ENCODE data around the gene ADAM12.

Gene ADAM12

DNA sequence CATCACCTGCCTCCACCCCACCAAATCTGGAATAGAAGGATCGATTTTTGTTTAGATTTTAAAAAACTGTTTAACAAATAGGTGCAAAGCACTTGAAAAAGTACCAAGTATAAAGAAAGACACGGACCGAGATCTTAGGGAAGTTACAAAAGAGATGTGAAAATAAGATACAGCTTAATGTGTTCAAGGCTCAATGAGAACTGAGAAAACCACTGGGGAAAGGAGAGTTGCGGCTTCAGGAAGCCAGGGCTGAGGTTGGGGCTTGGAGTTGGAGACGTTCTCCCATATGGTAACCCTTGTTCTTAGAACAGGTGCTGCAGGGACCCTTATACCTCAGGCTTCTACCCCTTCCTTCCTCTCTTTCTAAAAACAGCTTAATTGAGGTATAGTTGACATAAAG, 351.8 kb downstream of the ADAM12 start:
- TF ChIP-seq, protein P1, sequence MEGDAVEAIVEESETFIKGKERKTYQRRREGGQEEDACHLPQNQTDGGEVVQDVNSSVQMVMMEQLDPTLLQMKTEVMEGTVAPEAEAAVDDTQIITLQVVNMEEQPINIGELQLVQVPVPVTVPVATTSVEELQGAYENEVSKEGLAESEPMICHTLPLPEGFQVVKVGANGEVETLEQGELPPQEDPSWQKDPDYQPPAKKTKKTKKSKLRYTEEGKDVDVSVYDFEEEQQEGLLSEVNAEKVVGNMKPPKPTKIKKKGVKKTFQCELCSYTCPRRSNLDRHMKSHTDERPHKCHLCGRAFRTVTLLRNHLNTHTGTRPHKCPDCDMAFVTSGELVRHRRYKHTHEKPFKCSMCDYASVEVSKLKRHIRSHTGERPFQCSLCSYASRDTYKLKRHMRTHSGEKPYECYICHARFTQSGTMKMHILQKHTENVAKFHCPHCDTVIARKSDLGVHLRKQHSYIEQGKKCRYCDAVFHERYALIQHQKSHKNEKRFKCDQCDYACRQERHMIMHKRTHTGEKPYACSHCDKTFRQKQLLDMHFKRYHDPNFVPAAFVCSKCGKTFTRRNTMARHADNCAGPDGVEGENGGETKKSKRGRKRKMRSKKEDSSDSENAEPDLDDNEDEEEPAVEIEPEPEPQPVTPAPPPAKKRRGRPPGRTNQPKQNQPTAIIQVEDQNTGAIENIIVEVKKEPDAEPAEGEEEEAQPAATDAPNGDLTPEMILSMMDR (IDR thresholded peaks at IDR 0.05; ENCODE audit: low read depth, low read length), result no peak
- no peak overlapping the region for H3K4me3 ChIP-seq (ENCODE audit: low read depth, low read length)

DNA sequence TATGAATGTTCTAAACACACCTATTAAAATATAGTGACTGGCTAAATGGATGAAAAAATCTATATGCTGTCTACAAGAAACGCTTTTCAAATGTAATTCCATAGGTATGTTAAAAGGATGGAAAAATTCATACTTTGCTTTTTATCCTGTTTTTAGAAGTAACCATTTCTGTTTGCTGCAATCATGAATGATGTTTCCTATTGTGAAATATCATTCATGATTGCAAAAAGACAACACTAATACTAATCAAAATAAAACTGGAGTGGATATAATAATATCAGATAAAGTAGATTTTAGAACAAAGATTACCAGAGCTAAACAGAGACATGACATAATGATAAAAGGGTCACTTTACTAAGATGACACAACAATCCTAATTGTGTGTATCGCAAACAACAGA, 353.7 kb downstream of the ADAM12 start:
- TF ChIP-seq, protein P1 (IDR thresholded peaks at IDR 0.05; ENCODE audit: low read depth, low read length), result no peak
- no peak overlapping the region for H3K4me3 ChIP-seq (ENCODE audit: low read depth, low read length)

DNA sequence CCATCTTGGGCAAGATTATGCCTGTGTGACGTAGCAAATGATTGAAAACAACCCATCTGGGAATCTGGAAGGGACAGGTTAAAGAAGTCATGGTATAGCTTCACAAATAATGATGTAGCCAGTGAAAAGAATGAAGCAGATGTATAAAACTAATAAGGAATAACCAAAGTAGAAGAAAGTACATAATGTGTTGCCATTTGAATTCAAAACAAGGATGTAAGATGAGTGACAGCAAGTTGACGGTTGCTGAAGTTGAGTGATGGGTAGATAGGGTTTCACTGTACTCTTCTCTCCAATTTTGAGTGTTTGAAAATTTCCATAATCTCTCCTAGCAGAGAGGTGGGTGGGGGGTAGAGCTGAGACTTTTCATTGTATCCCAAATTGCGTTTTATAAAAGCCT, 358.3 kb downstream of the ADAM12 start:
- TF ChIP-seq, protein P1 (IDR thresholded peaks at IDR 0.05; ENCODE audit: low read depth, low read length), result no peak
- no peak overlapping the region for H3K4me3 ChIP-seq (ENCODE audit: low read depth, low read length)

DNA sequence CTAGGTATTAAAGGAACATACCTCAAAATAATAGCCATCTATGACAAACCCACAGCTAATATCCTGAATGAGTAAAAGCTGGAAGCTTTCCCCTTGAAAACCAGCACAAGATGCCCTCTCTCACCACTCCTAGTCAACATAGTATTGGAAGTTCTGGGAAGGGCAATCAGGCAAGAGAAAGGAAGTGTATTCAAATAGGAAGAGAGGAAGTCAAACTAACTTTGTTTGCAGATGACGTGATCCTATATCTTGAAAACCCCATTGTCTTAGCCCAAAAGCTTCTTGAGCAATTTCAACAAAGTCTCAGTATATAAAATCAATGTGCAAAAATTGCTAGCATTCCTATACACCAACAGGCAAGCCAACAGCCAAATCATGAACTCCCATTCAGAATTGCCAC, 360.6 kb downstream of the ADAM12 start:
- no peak overlapping the region for H3K4me3 ChIP-seq (ENCODE audit: low read depth, low read length)
- TF ChIP-seq, protein P1 (IDR thresholded peaks at IDR 0.05; ENCODE audit: low read depth, low read length), result no peak

DNA sequence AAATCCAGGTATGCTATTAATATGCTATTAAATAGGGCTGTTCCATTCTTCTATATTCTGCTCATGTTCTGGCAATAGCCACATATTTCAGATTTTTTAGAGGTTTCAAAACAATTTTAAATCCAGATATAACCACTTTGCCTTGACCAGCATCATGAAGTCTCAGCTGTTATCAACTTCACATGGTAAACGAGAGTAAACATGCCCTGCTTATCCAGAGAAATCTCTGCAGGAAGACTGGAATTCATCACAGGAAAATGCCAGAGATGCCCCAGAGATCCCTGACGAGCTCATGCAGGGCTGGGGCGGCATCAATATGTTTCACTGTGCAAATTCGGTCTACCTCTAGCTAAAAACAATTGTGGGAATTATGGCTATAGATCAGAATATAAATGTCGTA, 365.4 kb downstream of the ADAM12 start:
- TF ChIP-seq, protein P1 (IDR thresholded peaks at IDR 0.05; ENCODE audit: low read depth, low read length), result no peak
- H3K4me3 ChIP-seq (ENCODE audit: low read depth, low read length), result no peak overlapping the region

DNA sequence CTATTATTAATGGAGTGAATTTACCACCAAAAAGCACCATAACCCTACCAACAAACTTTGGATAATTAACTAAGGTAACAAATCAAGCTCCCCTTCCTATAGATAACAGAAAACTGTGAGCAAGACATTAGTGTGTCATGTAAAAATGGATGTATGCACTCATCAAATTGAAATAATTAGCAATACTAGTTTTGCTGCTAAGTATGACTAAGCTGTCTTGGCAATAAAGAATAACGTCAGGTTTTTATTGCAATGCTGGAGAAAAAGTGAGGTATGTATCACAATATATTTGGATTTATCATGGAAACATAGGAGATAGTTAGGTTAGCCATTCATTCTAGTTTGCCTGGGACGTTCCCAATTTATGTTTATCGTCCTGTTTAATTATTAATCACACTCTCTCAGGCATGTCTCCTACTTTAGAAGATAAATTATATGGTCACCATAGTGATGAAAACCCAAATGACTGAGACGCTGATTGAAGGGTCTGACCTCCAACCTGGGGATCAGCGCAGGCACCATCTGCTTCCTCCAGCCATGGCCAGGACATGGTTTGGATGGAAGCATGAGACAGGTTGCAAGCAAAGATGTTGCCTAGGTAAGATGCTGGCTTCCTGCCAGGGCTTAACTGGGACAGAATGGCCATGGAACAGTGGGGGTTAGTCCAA, 366.3 kb downstream of the ADAM12 start:
- no peak overlapping the region for H3K4me3 ChIP-seq (ENCODE audit: low read depth, low read length)
- TF ChIP-seq, protein P1 (IDR thresholded peaks at IDR 0.05; ENCODE audit: low read depth, low read length), result no peak

DNA sequence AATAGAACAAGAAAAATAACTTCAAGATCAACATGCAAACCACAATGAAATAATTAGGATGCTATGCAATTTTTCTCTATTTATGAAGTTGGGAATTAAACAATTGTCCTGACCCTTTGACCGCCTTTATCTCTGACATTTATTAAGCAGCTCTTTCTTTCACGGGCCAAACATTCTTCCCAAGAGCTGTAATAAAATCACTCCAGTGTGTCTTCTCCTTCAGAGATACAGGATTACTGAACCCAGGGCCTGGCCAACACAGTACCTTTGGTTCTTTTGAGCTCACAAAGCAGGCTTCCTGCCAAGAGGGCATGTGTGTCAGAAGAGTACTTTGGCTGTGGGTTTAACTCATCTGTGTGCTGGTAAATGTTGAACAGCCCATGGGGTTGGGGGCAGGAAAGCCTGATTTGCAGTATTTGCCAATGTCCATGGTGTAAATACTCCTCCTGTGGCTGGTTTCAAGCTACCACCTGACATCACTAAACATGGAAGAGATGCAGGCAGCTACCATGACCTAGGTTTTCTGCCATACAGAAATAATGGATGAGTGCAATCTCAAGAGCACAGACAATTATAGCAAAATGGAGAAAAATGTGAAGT, 370.2 kb downstream of the ADAM12 start:
- TF ChIP-seq, protein P1 (IDR thresholded peaks at IDR 0.05; ENCODE audit: low read depth, low read length), result no peak
- H3K4me3 ChIP-seq (ENCODE audit: low read depth, low read length), result no peak overlapping the region
